Activated T-helper 2 cell treated with anti-CD3 and anti-CD28 coated beads, Interferon-gamma antibody, Interleukin-2, Interleukin-4, amounts not matched to agents 10 μg/mL and 5 μg/mL and 100 μg/mL, durations not matched to agents 14 hours and 24 hours and 36 hours (primary cell): ENCODE data around the gene ADCY6. TPM values are rescaled to one million over a fixed set of nuclear protein-coding genes. Genes with fewer than 3 reads are reported as not detected.

Source experiments
- total RNA-seq: library from RNA; stranded (reverse); gene quantifications from 2 replicates; pipeline ENCODE4 v1.2.3, GENCODE V29; 2022

ADCY6 gene
- total RNA-seq, 1 donor from 2014 or later, result 0.55 TPM

Other genes with a start within 250 kb of the ADCY6 start
- gene LALBA, start 219.0 kb downstream of the ADCY6 start, total RNA-seq, result not detected in 2 replicates
- gene KANSL2, start 106.9 kb downstream of the ADCY6 start, total RNA-seq, result 59.5 and 62.7 TPM in 2 replicates
- 70.2 and 71.9 TPM in 2 replicates for gene CCNT1, start 72.4 kb downstream of the ADCY6 start, total RNA-seq
- gene CACNB3, start 29.4 kb upstream of the ADCY6 start, total RNA-seq, result 11.5 and 13.1 TPM in 2 replicates
- gene DDX23, start 63.1 kb upstream of the ADCY6 start, total RNA-seq, result 114 and 124 TPM in 2 replicates
- 3.5 and 4.7 TPM in 2 replicates for gene RND1, start 76.8 kb upstream of the ADCY6 start, total RNA-seq
- 66.2 and 72.7 TPM in 2 replicates for gene FKBP11, start 136.4 kb upstream of the ADCY6 start, total RNA-seq
- 133 and 135 TPM in 2 replicates for gene ARF3, start 168.4 kb upstream of the ADCY6 start, total RNA-seq
- 0.80 and 1.0 TPM in 2 replicates for gene WNT10B, start 182.6 kb upstream of the ADCY6 start, total RNA-seq
- gene WNT1, start 189.2 kb upstream of the ADCY6 start, total RNA-seq, result 0.60 and 0.66 TPM in 2 replicates
- gene DDN, start 210.3 kb upstream of the ADCY6 start, total RNA-seq, result 0.60 and 0.91 TPM in 2 replicates
- gene PRKAG1, start 229.7 kb upstream of the ADCY6 start, total RNA-seq, result 65.1 and 65.7 TPM in 2 replicates